HEK293T (cell line): ENCODE measurements around the gene LRIT1.

Experiments used
- CTBP1 ChIP-seq: fragments of 450-650 bp; IDR thresholded peaks from 2 replicates; pipeline ENCODE4 v1.6.1; 2016; ENCODE audit warnings: borderline replicate concordance
- FOXK2 ChIP-seq: fragments of 450-650 bp; IDR thresholded peaks from 2 replicates; pipeline ENCODE4 v1.6.1; 2016; ENCODE audit warnings: mild to moderate bottlenecking
- FOXM1 ChIP-seq: fragments of 450-650 bp; IDR thresholded peaks from 2 replicates; pipeline ENCODE4 v1.6.1; 2017; ENCODE audit warnings: mild to moderate bottlenecking, borderline replicate concordance
- HDGF ChIP-seq: fragments of 450-650 bp; IDR thresholded peaks from 2 replicates; pipeline ENCODE4 v1.6.1; 2017; ENCODE audit warnings: antibody characterized with exemption, borderline replicate concordance
- NFRKB ChIP-seq: fragments of 450-650 bp; IDR thresholded peaks from 2 replicates; pipeline ENCODE4 v1.6.1; 2016; ENCODE audit warnings: mild to moderate bottlenecking, moderate library complexity
- SP1 ChIP-seq: fragments of 450-650 bp; IDR thresholded peaks from 2 replicates; pipeline ENCODE4 v1.6.1; 2017
- TARDBP ChIP-seq: fragments of 450-650 bp; IDR thresholded peaks from 2 replicates; pipeline ENCODE4 v1.6.1; 2016
- ZNF384 ChIP-seq: fragments of 450-650 bp; IDR thresholded peaks from 2 replicates; pipeline ENCODE4 v1.6.1; 2016
- TF ChIP-seq, protein P1 (sequence below): fragments of 450-650 bp; IDR thresholded peaks from 2 replicates; pipeline ENCODE4 v1.6.1; 2016

DNA sequence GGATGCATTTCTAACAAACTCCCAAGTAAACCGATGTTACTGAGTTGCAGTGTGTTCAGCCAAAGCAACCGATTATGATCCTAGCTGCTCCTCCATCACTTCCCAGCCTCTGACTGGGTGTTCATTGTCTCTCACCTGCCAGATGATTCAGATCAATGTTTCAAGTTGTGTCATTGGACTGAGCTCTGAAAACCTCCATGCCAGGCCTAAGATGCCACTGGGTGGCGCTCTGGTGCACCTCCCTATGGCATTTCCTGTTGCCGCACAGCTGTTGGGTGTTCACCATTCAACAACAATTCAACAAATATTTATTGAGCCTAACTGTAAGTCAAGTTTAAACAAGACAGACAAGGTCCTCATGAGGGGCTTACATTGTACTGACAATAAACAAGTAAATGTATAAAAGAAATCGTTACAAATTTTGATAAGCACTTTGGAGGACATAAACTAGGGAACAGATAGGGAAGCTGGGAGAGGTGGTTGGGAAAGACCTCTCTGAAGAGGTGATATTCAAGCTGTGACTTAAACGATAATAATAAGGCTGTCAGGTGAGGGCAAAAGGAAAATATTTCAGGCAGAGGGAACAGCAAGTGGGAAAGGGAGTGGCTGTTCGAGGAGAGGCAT lies 26.3 kb upstream of the LRIT1 start:
- TF ChIP-seq SP1: no peak
- no peak for TF ChIP-seq HDGF
- TF ChIP-seq ZNF384: no peak
- TF ChIP-seq CTBP1: no peak
- no peak for TF ChIP-seq FOXM1
- no peak for TF ChIP-seq TARDBP
- TF ChIP-seq FOXK2: no peak
- no peak for TF ChIP-seq NFRKB
- TF ChIP-seq, protein P1, sequence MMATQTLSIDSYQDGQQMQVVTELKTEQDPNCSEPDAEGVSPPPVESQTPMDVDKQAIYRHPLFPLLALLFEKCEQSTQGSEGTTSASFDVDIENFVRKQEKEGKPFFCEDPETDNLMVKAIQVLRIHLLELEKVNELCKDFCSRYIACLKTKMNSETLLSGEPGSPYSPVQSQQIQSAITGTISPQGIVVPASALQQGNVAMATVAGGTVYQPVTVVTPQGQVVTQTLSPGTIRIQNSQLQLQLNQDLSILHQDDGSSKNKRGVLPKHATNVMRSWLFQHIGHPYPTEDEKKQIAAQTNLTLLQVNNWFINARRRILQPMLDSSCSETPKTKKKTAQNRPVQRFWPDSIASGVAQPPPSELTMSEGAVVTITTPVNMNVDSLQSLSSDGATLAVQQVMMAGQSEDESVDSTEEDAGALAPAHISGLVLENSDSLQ: no peak
